B cell (primary cell): ENCODE data around the gene MS4A2.

Experiments used
- CTCF ChIP-seq: fragments of 200-600 bp; IDR thresholded peaks from one replicate; pipeline ENCODE4 v1.8.0; 2022; ENCODE audit warnings: antibody characterized with exemption, mild to moderate bottlenecking
- EZH2 ChIP-seq: IDR thresholded peaks from 2 replicates; pipeline ENCODE4 v1.6.1; 2012; ENCODE audit warnings: borderline replicate concordance, low read depth, mild to moderate bottlenecking, moderate library complexity, low read length; ENCODE audit not compliant: insufficient read depth, poor library complexity, severe bottlenecking

- TF ChIP-seq CTCF (no peak), EZH2 (no peak)
Observed at GRCh38 chr11:60143768-60144167, 55.3 kb downstream of the MS4A2 start.
